Stimulated activated CD8-positive, alpha-beta memory T cell treated with anti-CD3 and anti-CD28 coated beads, Interleukin-7, amount 100 ng/mL, for 1 hour (primary cell): Measurements from ENCODE around the gene MR1.
A peak's percentile ranks its signal among the peaks of the same experiment; 100 is the strongest.
"Not testable (repeated sequence)": the region's sequence is repeated elsewhere in the genome, so short reads cannot be mapped to it uniquely, and the experiment has no call there.

Experiments
- DNase-seq, 2 donors: peaks; one replicate each; pipeline ENCODE4 v3.0.0-alpha.2; 2020; ENCODE audit warnings: low read depth in 2 of 2

The MR1 gene

GRCh38 chr1:181028615-181029014 lies 5.2 kb upstream of the MR1 start:
- DNase-seq: no peak

GRCh38 chr1:181032535-181032934 lies 1.2 kb upstream of the MR1 start:
- no peak for DNase-seq

DNA sequence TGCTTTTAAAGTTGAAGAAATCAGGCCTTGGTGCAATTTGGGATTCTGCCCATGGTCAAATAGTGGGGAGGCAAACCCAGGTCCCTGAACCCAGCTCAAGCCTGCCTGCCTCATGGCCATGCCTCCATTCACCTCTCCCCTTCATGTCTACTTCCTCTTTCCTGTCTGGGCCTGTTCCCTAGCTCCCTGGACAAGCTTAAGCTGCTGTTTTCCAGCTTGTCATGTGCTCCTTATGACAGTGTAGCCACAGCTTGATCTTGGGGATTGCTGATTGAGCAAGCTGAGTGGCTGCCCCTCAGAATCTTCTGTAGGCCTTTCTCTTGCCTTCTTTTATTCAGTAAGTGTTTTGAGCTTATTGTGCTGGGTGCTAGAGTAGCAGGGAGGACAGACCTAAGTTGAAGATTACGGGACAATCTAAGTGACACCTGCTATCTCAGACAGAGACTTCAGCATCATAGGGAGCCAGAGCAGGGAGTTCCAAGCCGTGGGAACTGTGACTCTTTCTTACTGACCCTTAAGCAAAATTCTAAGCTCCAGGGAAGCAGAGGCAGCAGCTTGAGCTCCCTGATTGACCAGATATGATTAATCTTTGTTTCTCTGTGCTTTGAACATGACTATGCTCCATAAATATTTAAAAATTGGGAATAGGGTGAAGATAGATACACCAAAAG lies 520 bp upstream of the MR1 start:
- DNase-seq: no peak

DNA sequence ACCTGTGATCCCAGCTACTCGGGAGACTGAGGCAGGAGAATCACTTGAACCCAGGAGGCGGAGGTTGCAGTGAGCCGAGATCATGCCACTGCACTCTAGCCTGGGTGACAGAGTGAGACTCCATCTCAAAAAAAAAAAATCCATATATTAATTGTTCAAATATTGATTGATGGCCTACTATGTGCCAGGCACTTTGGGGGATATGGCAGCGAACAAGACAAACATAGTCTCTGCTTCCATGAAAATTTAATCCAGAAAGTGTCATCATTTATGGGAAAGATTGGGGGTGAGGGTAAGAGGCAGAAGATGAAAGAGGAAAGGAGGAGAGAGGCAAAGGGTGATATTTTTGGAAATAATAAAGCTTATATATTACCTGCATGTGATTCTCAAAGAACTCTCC lies 1.4 kb downstream of the MR1 start:
- DNase-seq: not testable (repeated sequence)

DNA sequence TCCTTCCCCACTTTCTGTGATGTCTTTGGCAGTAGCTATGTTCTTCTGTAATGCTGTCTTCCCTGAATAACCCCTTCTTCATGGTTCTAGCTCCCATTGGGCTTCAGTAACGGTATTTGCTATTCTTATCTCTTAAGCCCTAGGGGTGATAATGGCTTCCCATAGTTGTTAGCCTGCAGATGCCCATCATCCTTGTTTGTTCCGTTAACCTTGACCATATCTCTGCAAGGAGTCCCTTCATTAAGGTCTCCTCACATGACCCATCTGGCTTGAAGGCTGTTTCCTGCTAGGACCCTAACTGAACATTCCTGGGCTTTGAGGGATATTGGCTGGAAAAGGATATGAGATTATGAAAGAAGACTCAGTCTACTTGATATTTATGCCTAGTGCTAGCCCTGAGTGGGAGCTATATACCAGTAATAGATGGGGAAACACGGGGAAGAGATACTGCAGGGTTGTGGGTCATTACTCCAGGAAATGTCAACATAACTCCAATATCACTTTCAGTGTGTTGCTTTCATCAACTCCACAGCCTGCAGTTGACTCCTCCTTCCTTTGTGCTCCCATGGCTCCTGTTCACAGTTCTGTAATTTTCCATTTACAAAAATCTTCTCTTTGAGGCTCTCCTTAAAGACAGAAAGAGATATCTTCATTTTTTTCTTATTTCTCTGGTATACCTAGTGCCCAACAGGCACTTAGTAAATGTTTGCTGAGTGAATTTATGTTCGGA lies 2.5 kb downstream of the MR1 start:
- DNase-seq: no peak

GRCh38 chr1:181037386-181037785 lies 3.6 kb downstream of the MR1 start:
- DNase-seq: no peak

DNA sequence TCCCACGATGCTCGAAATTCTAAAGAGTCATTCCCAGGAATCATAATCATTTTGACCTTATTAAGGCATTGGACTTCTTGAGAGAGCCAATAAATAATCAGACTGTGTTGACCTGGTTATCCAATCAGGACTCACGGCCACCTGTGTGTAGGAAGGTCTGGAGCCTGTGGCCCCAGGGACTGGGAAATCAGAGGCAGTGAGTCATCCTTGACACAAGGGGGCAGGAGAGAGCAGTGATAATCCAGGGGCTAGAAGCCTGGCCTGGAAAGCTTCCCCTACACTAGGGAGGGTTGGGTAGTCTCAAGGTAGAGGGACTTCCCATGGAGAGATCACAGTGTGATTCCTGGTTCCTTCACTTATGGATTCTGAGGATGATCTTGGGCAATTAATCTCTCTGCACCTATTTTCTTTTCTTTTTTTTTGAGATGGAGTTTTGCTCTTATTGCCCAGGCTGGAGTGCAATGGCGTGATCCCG lies 4.7 kb downstream of the MR1 start:
- DNase-seq: peak in 1 of 2 donors; percentile 20

DNA sequence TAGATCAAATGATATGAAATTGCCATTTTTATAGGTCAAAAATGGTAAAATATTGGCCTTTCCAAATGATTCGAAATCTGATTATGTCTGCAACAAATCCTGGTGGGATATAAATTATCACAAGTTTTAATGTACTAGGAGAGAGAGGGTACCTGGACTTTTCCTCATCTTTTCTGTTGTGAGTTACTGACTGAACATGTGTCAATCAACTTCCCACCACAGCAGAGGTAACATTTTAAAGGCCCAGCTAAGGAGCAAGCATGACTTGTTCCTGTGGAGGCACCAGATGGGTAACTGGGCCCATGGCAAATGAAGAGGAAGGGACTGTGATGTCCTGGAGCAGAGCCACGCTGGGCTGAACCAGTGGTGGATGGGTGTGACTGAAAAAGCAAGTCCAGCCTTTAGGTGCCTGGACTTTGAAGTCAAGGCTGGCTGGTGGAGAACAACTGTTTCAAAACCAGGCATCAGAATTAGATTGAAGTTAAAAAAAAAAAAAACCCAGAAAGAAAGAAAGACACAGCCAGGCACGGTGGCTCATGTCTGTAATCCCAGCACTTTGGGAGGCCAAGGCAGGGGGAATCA lies 6.6 kb downstream of the MR1 start:
- no peak for DNase-seq

GRCh38 chr1:181043025-181043888 lies 9.5 kb downstream of the MR1 start:
- DNase-seq: no peak

DNA sequence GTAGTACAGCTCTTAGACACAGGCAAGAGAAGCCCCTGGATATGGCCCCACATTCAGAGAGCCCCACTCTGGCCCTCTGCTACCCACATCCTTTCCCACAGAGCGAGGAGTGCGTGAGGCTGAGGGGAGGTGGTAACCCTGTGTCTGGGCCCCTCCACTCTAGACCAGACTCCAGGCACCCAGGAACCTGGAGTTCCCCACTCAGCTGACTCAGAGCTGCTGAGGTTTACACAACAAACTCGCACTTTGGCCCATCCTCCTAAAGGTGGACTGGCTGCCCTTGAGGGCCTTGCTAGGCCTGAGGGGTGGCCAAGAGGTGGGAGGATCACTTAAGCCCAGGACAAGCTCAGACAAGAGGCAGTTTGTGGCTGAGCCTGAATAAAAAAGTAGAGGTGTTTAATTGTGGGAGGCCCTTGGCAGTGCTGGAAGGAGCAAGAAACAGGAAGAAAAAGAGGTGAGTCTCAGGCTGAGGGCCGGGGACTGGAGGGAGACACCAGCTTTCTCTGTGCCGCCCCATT lies 10.7 kb downstream of the MR1 start:
- peak in 1 of 2 donors; percentile 10 for DNase-seq

GRCh38 chr1:181045946-181046345 lies 12.2 kb downstream of the MR1 start:
- DNase-seq: not testable (repeated sequence)

DNA sequence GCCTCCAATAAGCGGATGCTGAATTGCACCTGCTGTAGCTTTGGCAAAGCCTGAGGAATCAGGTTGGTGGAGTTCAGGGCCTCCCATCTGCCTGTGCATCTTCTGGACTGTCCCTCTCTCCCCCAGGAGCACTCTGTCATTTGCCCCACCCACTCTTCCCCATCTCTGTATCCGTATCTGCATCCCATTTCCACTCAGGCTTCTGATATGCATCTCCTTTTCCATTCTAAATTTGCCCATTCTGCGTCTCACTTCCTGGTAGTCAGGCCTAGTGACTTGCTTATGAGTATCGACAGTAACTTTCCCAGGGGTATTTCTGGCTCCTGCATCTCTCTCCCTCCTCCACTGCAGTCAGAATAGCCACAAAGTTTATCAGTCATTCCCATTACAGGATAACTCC lies 15.6 kb downstream of the MR1 start:
- DNase-seq: no peak

DNA sequence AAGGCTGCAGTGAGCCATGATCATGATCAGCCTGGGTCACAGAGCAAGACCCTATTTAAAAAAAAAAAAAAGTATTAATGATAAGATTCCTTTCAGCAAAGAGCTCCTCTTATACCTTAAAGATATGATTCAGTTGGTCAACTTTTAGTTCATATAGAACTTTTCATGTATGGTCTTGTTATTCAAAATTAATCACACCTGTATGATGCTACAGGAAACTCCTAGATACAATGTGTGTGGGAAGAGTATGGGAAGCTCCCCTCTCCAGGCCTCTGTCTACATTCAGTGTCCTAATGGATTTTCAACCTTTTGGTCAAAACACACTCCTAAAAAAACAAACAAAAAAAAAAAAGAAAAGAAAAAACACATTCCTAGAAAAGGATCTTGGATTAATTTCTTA lies 17.1 kb downstream of the MR1 start:
- DNase-seq: no peak

GRCh38 chr1:181056560-181056959 lies 22.8 kb downstream of the MR1 start:
- no peak for DNase-seq

DNA sequence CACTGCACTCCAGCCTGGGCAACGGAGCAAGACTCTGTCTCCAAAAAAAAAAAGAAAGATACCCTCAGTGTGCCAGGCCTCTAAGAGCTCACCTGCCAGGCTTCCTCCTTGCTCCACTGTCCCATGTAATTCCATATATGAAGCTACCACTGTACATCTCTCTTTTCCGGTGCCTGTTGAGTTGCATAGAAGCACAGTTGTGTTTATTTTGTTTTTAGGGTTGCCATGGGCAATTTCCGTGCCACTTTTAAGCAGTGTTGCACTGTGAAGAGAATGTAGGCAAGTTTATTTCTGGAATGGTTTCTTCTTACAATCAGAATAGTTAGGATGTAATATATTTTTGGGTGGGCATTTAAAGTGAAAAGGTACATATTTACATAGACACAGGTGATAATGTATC lies 23.3 kb downstream of the MR1 start:
- no peak for DNase-seq

DNA sequence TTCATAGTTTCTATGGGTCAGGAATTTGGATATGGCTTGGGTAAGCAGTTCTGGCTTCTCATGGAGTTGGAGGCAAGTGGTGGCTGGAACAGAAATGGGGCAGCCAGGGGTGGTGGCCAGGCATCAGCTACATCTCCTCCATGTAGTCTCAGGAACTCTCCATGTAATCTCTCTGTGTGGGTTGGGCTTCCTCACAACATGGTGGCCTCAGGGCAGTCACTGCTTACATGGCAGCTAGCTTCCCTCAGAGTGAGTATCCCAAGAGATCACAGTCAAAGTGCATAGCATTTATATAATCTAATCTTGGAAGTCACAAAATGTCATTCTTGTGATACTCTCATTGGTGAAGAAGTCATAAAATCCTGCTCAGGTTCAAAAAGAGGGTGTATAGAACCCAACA lies 25.7 kb downstream of the MR1 start:
- no peak for DNase-seq

DNA sequence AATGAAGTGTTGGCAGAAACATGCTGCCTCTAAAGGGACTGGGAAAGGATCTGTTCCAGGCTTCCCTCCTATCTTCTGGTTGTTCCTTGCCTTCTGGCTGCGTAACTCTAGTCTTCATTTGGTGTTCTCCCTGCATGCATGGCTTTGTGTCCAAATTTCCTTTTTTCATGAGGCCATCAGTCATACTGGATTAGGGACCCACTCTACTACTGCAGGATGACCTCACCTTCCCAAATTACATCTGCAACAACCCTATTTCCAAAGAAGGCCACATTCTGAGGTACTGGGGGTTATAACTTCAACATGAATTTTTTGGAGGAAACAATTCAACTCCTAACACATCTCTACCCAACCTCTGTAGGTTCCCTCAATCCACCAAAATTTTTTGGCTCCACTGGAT lies 26.3 kb downstream of the MR1 start:
- DNase-seq: no peak

DNA sequence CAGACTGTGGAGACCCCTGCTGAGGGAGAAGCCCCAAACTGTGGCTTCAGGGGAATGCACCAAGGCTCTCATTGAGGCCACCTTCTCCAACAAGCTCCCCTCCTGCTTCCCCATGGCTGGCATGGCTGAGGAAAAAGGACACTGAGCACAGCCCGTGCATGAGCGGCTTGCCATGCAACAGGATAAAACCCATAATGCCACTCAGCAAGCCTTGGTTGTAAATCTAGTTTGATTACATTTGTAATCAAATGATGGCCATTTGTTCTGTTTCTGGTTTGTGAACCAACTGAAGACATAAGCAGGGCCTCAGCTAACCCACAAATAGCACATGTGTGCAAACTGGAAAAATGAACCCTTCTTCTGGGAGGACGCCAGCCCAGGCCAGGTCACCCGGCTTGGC lies 27.2 kb downstream of the MR1 start:
- not testable (repeated sequence) for DNase-seq

- DNase-seq: no peak
Measured at GRCh38 chr1:181061487-181061886, 27.7 kb downstream of the MR1 start.

DNA sequence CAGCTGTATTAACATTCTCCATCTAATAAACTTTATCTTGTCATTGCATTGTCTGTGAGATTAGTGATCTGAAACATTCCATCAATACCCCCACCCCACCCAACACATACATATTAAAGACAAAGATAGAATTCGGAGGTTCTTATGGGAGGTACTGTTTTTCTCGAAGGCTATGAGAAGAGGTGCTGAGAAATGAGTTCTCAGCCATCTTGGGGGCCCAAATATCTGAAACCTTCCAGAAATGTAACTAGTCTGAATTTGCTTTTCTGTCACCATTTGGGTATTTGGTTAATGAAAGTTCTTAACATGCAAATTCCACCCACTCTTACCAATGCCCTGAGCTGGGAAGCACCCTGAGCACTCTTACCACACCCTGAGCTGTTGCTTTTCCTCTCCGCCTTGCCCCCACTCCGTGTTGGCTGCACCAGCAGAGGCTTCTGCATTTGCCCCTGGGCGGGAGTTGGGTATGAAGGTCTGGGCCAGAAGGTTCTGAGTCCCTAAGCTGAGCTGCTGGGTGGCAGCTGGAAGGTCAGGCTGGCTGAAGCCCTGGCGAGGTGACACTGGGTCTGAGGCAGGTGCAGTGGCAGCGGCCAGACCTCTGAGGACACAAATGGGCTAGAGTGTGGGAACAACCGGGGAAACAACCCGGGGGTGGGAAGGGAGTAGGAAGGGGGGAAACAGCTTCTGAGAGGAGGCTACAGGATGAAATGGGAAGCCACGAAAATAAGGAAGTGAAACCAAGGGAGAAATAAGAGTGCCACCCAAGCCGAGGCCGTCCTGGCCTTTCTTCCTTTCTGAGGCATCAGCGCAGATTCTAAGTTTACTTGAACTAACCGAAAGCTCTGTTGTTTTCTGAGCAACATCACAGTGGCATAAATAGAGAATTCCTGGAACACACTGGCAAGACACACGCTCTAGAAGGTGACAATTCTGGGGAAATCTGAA lies 28.4 kb downstream of the MR1 start:
- DNase-seq: no peak
